PC-3 (cell line): ENCODE data around the gene SLC25A26. TPM values are rescaled to one million over a fixed set of nuclear protein-coding genes. Genes with fewer than 3 reads are reported as not detected.

Experiments used
- ATAC-seq: fragments of 200-7000 bp; cut with Tn5 transposase; 2 replicates; pipeline ENCODE4 v1.9.1; 2020; ENCODE audit warnings: mild to moderate bottlenecking, moderate library complexity
- BruUV-seq: library from RNA; stranded (reverse); fragments of 400-500 nt; replicated peaks from 2 replicates; lab custom pipeline; 2021; lab: Mats Ljungman, UMichigan
- CTCF ChIA-PET: fragments of 300-600 bp; sonication (Branson Sonifier 250); formaldehyde crosslinking; loops from one replicate; lab custom pipeline; 2022; ENCODE audit warnings: antibody characterized with exemption; lab: Charles Lee
- POLR2A ChIA-PET: fragments of 300-600 bp; sonication (Branson Sonifier 250); formaldehyde crosslinking; loops from one replicate; lab custom pipeline; 2022; ENCODE audit warnings: antibody characterized with exemption; ENCODE audit not compliant: unreplicated experiment; lab: Charles Lee
- DNase-seq: peaks from one replicate; pipeline ENCODE4 v3.0.0-alpha.2; 2015
- H2AFZ ChIP-seq: fragments of 300-600 bp; sonication (generic); 2 replicates; pipeline ENCODE4 v1.6.0; 2016; ENCODE audit warnings: antibody characterized with exemption, low read length
- H3F3A ChIP-seq: fragments of 300-600 bp; sonication (generic); one replicate; pipeline ENCODE4 v1.6.0; 2017; ENCODE audit warnings: antibody characterized with exemption, low read length, control low read depth, mild to moderate bottlenecking; ENCODE audit not compliant: unreplicated experiment
- H3K27ac ChIP-seq: fragments of 300-600 bp; sonication (generic); 2 replicates; pipeline ENCODE4 v1.5.1; 2016; ENCODE audit warnings: mild to moderate bottlenecking, low read length
- H3K27me3 ChIP-seq: fragments of 300-600 bp; sonication (generic); 2 replicates; pipeline ENCODE4 v1.6.1; 2016; ENCODE audit warnings: low read length, mixed read lengths
- H3K36me3 ChIP-seq: fragments of 300-600 bp; sonication (generic); 2 replicates; pipeline ENCODE4 v1.6.1; 2016; ENCODE audit warnings: low read depth, mixed run types, low read length, mixed read lengths
- H3K4me1 ChIP-seq: fragments of 300-600 bp; sonication (generic); 2 replicates; pipeline ENCODE4 v1.5.1; 2016; ENCODE audit warnings: low read length; ENCODE audit not compliant: insufficient read depth
- H3K4me2 ChIP-seq: fragments of 300-600 bp; sonication (generic); 2 replicates; pipeline ENCODE4 v1.6.0; 2016; ENCODE audit warnings: low read length
- H3K4me3 ChIP-seq: fragments of 300-600 bp; sonication (generic); 2 replicates; pipeline ENCODE4 v1.5.1; 2016; ENCODE audit warnings: mild to moderate bottlenecking, low read length, mixed read lengths
- H3K79me2 ChIP-seq: fragments of 300-600 bp; sonication (generic); 2 replicates; pipeline ENCODE4 v1.6.1; 2017; ENCODE audit warnings: low read length, mixed read lengths
- H3K9ac ChIP-seq: fragments of 300-600 bp; sonication (generic); 2 replicates; pipeline ENCODE4 v1.6.0; 2016; ENCODE audit warnings: mild to moderate bottlenecking, low read length
- H3K9me2 ChIP-seq: fragments of 300-600 bp; sonication (generic); replicated peaks from 2 replicates; pipeline ENCODE4 v1.6.1; 2016; ENCODE audit warnings: mixed run types, low read length, mixed read lengths
- H3K9me3 ChIP-seq: fragments of 300-600 bp; sonication (generic); 2 replicates; pipeline ENCODE4 v1.6.1; 2016; ENCODE audit warnings: low read length, mixed read lengths
- H4K20me1 ChIP-seq: fragments of 300-600 bp; sonication (generic); 2 replicates; pipeline ENCODE4 v1.6.1; 2016; ENCODE audit warnings: low read length, mixed read lengths
- EZH2 ChIP-seq: fragments of 300-600 bp; sonication (generic); IDR thresholded peaks from one replicate; pipeline ENCODE4 v1.6.1; 2017; ENCODE audit warnings: antibody characterized with exemption, mild to moderate bottlenecking, low read length; ENCODE audit not compliant: unreplicated experiment
- EZH2phosphoT487 ChIP-seq: fragments of 300-600 bp; sonication (generic); IDR thresholded peaks from 2 replicates; pipeline ENCODE4 v1.6.1; 2018; ENCODE audit warnings: mild to moderate bottlenecking, antibody characterized with exemption, low read length, borderline replicate concordance
- intact Hi-C: fragments of 100-400 bp; cut with micrococcal nuclease; formaldehyde crosslinking; loops from 2 replicates; pipeline ENCODE4 v1.9.0; 2023
- total RNA-seq: library from RNA; depleted of rRNA; stranded (reverse); fragments of >200 nt; gene quantifications from 2 replicates; pipeline ENCODE4 v1.2.3, GENCODE V29; 2014
- TF ChIP-seq, protein P1 (sequence below): fragments of 300-600 bp; sonication (generic); conservative IDR thresholded peaks from 2 replicates; pipeline ENCODE4 v1.5.1; 2017; ENCODE audit warnings: antibody characterized with exemption, low read depth, mild to moderate bottlenecking, low read length

SLC25A26 gene
- total RNA-seq, 1 experiment from 2014 or later: 7.9 TPM

DNA sequence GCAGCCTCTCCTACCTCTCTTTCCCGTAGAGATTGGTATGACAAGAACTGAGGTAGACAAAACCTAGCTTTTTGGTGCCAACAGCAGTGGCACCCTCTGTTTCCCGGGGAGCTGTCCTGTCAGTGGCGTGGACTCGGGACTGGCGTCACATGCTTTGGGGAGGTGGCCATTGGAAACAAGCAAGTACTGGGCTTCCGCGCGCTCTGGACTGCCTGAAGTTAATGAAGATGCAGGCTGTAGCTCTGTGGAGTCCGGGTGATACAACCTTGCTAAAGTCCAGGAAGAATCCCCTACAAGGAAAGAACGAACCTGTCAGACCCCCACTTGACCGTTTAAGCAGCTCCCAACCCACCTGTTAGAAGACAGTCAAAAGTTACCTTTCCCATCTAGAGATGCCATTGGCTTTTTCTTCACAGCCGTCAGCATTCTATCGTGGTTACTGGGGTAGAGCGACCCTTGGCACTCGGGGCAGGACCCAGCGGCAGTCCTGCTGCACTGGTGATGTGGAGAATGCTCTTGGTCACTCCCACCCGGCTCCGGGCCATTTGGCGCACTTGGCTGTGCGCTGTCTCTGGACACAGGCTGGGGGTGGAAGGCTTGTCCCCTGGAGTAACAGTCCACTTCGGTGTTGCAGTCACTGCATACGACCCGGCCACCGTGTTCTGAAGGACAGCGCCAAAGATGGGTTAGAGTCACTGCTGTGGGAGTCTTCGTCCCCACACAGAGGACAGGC is 159.6 kb downstream of the SLC25A26 start:
- CTCF ChIA-PET: no interaction called here

DNA sequence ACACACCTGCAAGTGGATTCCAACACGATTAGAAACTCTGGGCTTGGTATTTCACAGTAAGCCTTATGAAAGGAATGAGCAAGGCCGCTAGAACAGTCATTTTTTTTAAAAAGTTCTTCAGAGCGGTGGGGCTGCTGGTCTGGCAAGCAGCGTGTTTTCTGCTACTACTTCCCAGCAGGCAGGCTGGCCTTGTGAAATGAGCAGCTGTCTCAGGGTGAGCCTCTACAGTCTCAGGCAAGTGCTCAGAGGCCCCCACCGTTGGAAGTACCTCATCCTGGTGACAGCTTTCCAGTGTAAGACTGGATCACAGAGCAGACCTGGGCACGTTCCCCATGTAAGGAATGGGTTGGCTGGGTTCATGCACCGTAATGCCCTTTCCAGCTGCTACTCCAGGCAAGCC is 160.8 kb downstream of the SLC25A26 start:
- intact Hi-C loops: no loop called here
- Histone ChIP-seq H3K36me3 (no peaks in the 10 kb centered on the region), H3K9ac (no peak overlapping the region), H3K4me1 (no peaks in the 10 kb centered on the region), H3K79me2 (no peaks in the 10 kb centered on the region), H2AFZ (no peak overlapping the region), H3F3A (no peaks in the 10 kb centered on the region), H3K9me2 (no peaks in the 10 kb centered on the region), H3K27me3 (no peaks in the 10 kb centered on the region), H3K4me3 (no peak overlapping the region), H3K4me2 (no peak overlapping the region), H4K20me1 (no peaks in the 10 kb centered on the region), H3K27ac (no peak overlapping the region), H3K9me3 (no peaks in the 10 kb centered on the region)
- no TSS peak for BruUV-seq
- CTCF ChIA-PET: no interaction called here
- ATAC-seq (no peak), DNase-seq (no peak)
- POLR2A ChIA-PET: no interaction called here
- TF ChIP-seq EZH2: no peak
- TF ChIP-seq EZH2phosphoT487: no peak
- TF ChIP-seq, protein P1, sequence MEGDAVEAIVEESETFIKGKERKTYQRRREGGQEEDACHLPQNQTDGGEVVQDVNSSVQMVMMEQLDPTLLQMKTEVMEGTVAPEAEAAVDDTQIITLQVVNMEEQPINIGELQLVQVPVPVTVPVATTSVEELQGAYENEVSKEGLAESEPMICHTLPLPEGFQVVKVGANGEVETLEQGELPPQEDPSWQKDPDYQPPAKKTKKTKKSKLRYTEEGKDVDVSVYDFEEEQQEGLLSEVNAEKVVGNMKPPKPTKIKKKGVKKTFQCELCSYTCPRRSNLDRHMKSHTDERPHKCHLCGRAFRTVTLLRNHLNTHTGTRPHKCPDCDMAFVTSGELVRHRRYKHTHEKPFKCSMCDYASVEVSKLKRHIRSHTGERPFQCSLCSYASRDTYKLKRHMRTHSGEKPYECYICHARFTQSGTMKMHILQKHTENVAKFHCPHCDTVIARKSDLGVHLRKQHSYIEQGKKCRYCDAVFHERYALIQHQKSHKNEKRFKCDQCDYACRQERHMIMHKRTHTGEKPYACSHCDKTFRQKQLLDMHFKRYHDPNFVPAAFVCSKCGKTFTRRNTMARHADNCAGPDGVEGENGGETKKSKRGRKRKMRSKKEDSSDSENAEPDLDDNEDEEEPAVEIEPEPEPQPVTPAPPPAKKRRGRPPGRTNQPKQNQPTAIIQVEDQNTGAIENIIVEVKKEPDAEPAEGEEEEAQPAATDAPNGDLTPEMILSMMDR: no peak

More for the DNA sequence above, 159.6 kb downstream of the SLC25A26 start:
- POLR2A ChIA-PET: no interaction called here
- no peak for DNase-seq
- Histone ChIP-seq H3K4me1 (no peaks in the 10 kb centered on the region; the same call in 1 of the 2 replicates), H3K4me2 (no peak overlapping the region), H3F3A (no peaks in the 10 kb centered on the region), H3K27me3 (no peaks in the 10 kb centered on the region), H3K9me3 (no peaks in the 10 kb centered on the region), H3K4me3 (no peak overlapping the region), H3K9me2 (no peaks in the 10 kb centered on the region), H4K20me1 (no peaks in the 10 kb centered on the region), H3K27ac (no peak overlapping the region), H3K9ac (no peak overlapping the region), H2AFZ (no peak overlapping the region), H3K79me2 (no peaks in the 10 kb centered on the region), H3K36me3 (no peaks in the 10 kb centered on the region)
- no peak for TF ChIP-seq EZH2phosphoT487
- TF ChIP-seq, protein P1: no peak
- no peak for TF ChIP-seq EZH2
- intact Hi-C loops: no loop called here
- no peak for ATAC-seq
- BruUV-seq: no TSS peak

DNA sequence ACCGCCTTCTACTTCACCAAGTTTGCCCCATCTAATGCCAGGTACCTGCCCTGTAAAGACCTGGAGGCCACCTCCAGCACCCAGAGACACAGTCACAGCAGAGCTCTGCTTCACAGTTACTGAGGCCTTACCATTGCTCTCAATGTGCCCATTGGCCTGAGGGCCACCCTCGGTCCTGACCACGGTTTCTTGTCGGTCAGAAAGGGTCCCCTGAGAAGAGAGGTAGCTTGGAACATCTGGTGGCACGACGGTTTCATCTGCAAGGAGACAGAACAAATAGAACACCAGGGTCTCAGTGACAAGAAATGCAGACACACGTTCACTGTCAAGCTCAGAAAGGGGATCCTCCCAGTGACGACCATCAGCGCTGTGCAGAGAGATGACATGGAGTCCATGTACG is 161.3 kb downstream of the SLC25A26 start:
- H3K4me3 ChIP-seq: no peak overlapping the region
- no peaks in the 10 kb centered on the region for H4K20me1 ChIP-seq
- ChIA-PET CTCF (no interaction called here), POLR2A (no interaction called here)
- H3K79me2 ChIP-seq: no peaks in the 10 kb centered on the region
- ATAC-seq (no peak), DNase-seq (no peak)
- H3K36me3 ChIP-seq: no peaks in the 10 kb centered on the region
- H3K4me1 ChIP-seq: no peaks in the 10 kb centered on the region
- intact Hi-C loops: no loop called here
- H3K9me2 ChIP-seq: no peaks in the 10 kb centered on the region
- H3K27me3 ChIP-seq: no peaks in the 10 kb centered on the region
- no peaks in the 10 kb centered on the region for H3F3A ChIP-seq
- TF ChIP-seq EZH2: no peak
- TF ChIP-seq, protein P1: no peak
- no peak for TF ChIP-seq EZH2phosphoT487
- H3K27ac ChIP-seq: no peak overlapping the region
- no peak overlapping the region for H3K9ac ChIP-seq
- no peaks in the 10 kb centered on the region for H3K9me3 ChIP-seq
- H3K4me2 ChIP-seq: no peak overlapping the region
- no peak overlapping the region for H2AFZ ChIP-seq
- no TSS peak for BruUV-seq
